A549 treated with DMSO at 1 μM for 4 hours (cell line): ENCODE measurements around the gene RAB4A. TPM values are rescaled to one million over a fixed set of nuclear protein-coding genes. Genes with fewer than 3 reads are reported as not detected.

Experiments
- total RNA-seq: library from RNA; stranded (reverse); fragments of 200-300 nt; extraction: Qiagen RNA extraction; gene quantifications from 5 replicates; pipeline ENCODE4 v1.2.3, GENCODE V29; 2022; ENCODE audit warnings: low read depth

RAB4A gene, protein sequence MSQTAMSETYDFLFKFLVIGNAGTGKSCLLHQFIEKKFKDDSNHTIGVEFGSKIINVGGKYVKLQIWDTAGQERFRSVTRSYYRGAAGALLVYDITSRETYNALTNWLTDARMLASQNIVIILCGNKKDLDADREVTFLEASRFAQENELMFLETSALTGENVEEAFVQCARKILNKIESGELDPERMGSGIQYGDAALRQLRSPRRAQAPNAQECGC
- total RNA-seq: 36.0 to 47.7 TPM (median 44.1 TPM) in 5 replicates

DNA sequence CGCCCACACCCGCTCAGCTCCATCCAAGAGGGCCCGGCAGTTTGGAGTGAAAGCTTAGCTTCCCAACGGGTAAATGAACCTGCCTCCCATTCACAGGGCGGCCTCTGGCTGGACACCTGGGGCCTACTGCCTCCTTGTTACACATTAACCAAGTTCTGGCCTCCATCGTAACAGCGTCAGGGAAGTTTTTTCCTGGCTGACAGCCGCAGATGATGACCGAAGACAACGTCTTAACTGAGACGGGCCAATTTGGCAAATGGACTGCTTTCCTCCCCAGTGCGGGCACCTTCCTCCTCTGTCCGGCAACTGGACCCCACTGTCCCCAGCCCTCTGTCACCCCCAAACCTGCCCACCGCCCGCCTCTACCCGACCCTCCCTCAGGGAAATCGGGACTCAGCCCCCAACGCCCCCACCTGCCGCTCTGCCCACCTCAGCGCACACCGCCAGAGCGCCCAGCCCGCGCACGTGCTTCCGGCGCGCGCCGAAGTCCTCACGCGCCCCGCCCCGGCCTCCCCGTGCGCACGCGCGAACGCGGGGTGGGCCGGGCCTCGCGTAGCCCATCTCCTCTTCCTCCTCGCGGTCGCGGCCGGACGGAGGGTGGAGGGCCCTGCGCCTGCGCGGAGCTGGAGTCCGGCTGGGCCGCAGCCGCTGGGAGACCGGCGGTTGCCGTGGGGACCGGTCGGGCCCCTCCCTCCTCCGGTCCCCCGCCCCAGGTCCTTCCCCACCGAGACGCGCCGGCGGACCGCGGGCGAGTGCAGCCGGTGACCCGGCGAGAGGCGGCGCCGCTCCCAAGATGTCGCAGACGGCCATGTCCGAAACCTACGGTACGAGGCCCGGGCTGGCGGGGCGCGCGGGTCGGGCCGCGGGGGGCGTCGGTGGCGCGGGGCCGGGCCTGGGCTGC lies at the start of gene RAB4A:
TSS of gene RAB4A (plus strand) at position 565 of the 901 bp plus-strand sequence. CDS start at position 794, 229 bp downstream.

DNA sequence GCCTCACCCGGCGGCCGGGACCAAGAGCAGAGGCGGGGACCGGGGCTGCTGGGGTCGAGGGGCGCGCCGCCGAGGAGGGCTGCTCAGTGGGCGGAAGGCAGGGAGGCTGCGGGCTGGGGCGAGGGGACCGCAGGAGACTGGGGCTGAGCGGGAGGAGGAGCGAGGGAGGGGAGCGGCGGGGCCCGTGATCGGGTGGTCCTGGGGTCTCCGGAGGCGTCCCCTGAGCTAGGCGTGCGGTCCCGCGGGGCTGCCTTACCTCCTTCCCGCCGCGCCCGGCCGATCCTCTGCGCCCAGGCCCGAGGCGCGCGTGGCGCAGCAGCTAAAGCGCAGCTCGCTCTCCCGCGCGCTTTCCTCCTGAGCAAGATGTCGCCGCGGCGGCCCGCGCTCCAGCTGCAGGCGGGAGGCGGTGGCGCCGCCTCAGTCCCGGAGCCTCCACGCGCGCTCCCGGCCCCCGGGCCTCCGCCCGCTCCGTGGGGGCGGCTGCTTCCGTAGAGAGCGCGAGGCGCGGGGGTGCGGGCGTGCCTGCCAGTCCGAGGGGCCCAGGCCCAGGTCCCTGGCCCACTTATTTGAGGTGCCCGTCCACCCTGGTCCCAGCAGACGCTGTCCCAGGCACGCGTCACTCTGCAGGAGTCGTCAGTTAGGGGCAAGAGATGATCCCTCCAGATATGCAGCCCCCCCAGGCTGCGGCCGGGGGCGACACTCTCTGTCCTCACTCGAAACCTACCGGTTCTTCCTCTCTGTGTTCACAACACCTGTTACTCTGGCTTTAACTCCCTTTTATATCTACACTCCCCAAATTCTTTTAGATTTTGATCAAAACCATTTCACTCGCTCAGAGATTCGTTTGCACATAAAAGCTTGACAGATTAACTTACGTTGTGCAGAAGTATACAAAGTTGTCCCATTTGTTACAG lies 72.0 kb downstream of the RAB4A start, which contains the start of gene CCSAP:
TSS of gene CCSAP (minus strand) at position 392 of the 914 bp plus-strand sequence. CDS start 582 bp downstream, outside the sequence.

Other genes starting within 250 kb of the RAB4A start
- gene CCSAP, start 71.9 kb downstream of the RAB4A start, total RNA-seq: 5.8 to 7.8 TPM (median 7.1 TPM) in 5 replicates
- gene ACTA1, start 163.0 kb downstream of the RAB4A start, total RNA-seq: 0.12 to 0.22 TPM (median 0.16 TPM) in 4 of 5 replicates, not detected in the other
- gene NUP133, start 237.2 kb downstream of the RAB4A start, total RNA-seq: 17.1 to 28.2 TPM (median 25.5 TPM) in 5 replicates